Middle frontal gyrus (tissue), 1 donor: ENCODE results near the gene ZBTB20.

ENCODE experiments used
- DNase-seq: peaks from one replicate; pipeline ENCODE4 v3.0.0-alpha.2; 2015; ENCODE audit warnings: low spot score; ENCODE audit errors: extremely low spot score

Gene ZBTB20

DNA sequence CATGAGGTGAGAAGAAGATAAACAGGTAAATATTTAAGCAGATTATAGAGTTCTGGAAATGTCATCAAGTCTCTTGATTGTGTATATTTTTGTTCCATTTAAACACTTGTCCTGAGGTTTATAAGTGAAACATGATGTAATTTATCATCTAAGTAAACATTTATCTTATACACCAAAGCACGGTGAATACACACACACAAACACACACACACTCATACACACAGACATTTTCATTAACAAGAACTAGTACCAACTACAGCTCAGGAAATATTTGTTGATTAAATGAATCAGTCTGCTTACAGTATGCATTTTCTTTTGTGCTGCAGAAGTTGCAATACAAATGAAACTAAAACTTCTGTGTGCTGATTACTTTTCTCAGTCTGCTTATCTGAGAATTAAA is 357.3 kb downstream of the ZBTB20 start:
- no peak for DNase-seq

DNA sequence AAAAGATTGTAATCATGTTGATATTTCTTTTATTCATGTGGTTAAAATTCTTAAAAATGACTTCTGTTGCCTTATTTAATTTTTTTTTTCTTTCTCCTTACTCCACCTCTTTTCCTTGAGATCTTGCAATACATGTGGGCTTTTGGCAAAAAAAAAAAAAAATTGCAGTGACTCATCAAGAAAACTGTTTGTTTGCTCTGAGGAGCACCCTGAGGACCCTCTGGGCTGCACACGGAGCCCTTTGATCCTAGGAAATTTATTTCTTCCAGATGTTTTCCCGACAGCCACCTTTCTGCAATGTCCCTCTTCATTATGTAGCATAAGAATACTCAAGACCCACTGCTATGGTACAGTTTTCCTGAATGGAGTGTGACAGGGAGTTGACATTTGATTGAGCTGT is 371.7 kb downstream of the ZBTB20 start:
- DNase-seq = no peak

DNA sequence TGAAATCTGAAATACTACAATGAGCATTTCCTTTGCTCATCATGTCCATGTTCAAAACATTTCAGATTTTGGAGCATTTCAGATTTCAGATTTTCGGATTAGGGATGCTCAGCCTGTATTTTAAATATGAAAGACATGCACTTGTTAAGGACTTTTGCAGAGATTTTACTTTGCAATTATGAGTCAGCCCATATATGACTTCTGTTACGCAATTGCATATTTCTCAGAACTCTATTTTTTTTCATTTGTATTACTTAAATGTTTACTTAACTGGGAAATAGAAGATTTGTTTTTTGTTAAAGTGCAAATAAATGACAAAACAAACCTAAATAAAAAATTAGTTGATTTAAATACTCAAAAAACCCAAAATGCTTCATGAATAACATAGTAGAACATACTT is 376.2 kb downstream of the ZBTB20 start:
- DNase-seq = no peak

DNA sequence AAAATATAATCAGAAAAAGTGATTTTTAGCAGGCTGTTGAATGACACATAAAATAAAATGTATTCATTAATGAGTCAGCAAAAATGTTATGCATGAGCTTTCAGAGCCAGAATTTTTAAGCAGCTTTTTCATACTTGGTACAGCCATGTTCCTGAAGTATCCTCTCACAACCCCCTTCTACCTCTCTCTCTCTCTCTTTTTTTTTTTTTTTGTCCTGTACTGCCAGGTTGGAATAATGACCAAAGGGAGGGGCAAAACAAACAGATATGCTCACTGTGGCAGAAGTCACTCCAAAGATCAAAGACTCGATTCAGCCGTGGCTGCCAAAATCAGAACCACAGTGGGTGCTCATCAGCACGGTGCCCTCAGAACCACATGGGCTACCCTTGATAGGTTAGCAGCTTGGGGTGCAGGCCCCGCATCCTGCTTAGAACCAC is 383.0 kb downstream of the ZBTB20 start:
- DNase-seq = no peak

DNA sequence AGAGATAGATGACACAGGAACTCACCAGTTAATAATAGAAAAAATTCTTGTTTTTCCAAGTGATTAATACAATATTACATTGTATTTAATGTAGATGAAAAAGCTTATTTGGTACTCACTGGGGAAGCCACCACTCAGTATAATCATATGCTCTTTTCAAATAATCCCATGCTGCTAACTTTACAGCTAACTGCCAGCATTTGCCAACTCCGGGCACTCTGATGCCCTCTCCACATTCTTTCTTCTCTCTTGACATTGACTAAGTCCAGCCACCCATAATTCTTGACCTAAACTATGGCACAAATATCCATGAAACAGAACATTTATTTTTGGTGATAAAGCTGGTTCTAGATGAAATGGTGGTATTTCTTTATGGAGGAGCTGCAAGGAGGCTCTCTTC is 384.9 kb downstream of the ZBTB20 start:
- DNase-seq = no peak

DNA sequence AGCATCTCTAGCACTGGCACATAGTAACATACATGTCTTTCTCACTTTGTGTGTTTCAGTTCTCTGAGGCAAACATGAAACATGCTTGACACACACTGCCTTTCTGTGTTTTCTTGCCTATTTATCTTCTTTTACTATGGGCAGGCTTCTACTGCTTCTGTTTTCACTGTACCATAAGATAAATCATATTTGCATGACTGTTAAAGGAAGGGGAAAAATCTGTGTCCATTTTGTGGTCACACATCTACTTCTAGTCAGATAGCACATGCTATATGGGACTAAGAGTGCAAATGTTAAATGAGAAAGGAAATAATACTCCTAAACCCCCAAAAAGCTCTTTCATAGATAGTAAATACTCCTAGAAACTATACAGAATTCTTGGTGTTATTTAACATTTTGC is 386.4 kb downstream of the ZBTB20 start:
- DNase-seq = no peak

DNA sequence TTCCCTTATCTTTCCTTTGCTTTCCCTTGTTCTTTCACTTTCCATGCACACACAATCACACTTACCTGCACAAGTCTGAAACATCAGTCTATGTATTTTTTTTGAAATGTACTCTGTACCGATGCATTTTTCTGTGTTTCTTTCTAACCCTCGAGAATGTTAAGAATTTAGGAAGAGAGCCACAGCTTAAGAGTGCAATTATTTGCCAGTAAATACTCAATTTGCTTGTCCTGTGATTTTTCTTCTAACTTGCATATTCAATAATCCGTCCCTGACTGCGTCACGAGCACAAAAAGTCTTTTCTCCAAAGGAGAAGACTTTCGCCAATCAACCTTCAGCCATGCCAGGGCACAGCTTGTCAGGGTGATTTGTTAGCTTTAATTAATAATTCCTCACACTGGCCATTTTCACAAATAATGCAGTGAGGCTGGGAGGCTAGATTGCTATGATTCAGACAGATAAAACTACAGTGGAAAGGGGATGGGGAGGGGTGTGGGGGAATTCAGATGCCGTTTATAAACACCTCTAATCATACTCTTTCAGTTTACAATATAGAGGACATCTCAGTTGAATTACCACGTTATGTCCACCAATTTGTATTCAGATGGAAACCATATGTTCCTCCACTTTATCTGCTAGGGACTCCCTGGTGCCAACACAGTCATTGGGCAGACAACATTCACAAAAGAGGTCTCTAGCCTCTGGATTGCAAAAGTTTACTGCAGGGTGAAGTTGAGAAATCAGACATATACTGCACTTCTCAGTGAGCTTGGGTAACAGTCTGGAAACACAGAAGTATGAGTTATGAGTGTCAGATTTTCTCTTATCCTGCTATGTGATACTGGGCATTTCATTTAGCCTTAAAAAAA is 388.0 kb downstream of the ZBTB20 start:
- DNase-seq = no peak

DNA sequence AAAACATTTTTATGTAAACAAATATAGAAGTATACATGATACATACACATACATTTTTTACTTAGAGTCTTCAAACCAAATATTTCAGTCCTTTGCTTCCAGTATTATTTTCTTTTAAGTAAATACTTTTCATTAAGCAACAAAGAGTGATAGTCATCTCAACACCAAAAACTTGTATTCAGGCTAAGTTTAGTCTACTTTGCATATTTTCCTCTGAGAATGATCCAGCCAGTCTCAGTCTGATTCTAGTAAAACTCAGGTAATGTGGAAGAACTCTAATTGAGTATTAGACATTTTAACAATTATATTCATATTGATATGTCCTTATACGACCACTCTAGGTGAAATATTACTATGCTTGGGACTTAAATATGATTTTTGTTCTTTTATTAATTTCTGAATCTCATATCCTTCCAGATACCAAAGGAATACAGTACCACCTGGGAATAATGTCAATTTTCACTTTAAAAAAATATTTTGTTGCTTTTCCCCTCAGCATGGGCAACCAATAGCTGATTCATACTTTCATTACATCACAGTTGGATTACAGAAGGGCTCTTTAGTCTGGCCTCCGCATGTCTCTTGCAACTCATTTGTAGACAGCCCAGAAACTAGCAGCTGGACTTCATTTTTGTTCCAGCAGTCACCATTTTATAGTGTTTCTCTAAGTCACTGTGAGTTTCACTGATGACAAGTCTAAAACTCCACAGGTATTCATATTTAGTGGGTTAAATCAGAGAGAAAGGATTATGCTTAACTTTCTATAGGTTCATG is 390.4 kb downstream of the ZBTB20 start:
- DNase-seq = no peak

DNA sequence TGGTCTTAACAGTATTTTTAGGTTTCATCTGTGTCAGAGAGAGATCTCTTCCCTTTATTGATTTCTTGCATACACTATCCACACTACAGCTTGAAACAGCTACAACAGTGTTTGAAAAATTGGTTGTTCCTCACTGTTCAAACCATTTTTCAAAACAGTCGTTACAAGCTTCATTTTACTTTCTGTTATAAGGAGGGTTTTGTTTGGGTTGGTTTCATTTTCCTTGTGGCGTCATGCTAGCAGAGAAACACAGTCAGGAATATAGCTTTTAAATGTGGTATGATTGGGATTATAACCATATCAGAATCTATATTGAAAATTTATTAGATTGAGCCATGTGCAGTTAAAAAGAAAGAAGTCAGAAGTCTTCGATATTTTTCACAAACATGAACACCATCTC is 400.6 kb downstream of the ZBTB20 start:
- DNase-seq = no peak

DNA sequence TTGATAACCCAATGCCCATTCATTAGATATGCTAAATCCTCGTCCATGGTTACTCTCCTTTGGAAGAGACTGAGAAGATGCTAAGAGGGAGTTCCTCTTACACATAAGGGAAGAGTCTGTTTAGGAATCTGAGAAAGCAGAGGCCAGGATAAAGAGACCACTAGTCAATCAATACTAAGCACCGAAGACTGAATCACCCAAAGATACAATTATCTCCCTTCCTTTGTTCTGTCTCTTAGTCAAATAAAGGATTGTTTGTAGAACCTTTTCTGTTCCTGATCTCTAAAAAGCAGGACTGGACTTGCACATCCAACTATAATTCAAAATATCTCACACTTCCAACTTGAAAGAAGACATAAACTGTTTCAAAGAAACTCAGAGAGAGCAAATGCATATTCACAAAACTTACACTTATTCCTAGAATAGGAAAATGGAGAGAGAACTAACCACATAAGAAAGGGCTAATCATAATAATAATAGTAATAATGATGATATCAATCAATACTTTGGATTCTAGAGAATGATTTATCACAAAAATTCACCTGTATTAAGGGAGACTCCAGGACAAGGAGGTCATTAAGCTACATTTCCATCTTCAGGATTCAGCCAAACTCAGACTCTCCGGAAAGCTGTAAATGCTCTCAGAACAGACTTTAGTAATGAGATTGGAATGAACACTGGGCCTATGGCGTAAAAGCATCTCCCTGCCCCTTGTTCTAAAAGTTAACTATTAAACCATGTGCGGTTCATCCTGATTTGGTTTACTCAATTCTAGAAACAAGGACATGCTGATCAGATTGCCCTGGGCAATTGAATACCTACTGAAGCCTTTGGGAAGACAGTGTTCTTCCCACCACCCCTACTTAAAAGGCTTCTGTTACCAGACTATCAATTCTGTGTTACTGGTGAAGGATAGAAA is 401.5 kb downstream of the ZBTB20 start:
- DNase-seq = no peak

DNA sequence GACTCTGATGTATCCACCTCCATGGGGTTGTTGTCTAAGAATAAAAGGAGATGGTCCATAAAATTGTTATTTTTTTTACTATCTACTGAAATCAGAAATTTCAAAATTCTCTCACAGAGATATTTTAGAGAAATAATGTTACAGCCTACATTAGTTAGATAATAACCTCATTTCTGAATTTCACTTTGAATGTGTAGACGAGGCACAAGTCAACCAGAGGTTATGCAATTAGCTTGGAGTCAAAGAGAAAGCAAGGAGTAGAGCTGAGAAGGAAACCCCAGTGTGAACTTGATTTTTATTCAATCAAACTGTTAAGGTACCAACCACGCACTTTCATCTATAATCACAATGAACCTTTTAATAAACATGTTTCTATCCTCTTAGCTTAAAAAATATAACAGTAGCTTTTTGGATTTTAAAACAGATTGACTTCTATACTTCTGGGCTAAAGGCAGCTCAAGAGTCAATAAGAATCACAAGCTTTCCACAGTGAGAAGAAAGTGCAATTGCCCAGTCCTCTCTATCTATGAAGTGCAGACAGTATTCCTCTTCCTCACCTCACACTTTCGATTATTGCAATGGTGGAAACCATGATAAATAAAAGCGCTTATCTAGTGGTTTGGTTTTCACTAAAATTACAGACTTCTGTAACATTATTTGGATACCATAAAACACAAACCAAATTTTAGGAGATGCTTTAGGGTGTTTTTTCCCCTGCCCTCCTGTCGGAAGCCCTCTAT is 403.2 kb downstream of the ZBTB20 start:
- DNase-seq = no peak

DNA sequence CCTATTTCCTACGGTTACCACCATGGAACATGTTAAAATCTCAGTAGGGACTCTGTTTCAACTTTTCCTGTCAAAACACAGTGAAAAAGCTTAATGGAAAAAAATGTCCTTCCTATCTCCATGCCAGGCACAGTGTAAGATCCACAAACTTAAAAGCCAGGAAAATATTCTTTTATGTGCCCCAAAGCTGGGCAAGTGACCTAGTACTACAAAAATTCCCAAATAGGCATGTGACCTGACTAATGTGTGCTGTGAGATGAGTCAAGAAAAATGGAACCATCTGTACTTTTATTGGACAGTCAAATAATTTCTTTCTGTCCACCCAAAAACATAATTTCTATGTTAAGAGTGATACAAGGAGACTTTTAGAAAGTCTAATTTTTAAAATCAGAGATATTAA is 406.0 kb downstream of the ZBTB20 start:
- no peak for DNase-seq

DNA sequence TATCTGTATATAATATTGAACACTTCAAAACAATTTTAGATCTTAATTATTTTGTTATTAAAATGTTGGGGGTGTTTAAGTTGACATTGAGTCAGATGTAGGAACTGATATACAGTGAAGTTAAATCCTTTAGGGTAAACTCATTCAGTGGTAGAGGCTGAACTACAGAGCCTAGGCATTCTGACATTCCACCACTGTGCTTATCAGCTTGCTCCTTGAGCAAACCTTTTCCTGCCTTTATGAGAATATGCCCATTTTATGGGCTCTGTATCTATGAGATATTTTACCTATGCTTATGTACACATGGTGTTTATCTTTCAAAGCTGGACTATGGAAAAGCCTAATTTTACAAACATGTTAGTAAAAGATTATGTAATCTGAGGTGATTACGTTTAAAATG is 407.5 kb downstream of the ZBTB20 start:
- no peak for DNase-seq

DNA sequence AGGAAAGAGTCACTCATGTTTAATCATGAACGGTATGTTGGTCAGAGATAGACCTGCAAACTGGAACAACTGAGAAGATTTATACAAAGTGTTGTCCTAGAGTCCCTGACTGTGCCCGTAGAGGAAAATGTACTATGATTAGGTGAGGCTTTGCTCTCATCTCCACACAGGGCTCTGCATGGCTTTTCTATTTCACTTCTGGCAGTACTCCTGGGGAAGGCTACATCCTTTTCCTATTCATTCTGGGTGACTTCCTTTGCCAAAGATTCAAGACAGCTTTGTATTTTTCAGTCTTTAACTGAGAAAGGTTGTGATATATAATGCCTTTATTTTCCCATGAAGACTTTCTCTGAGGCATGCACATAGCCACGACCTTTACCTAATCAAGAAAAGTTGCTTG is 414.7 kb downstream of the ZBTB20 start:
- DNase-seq = no peak

DNA sequence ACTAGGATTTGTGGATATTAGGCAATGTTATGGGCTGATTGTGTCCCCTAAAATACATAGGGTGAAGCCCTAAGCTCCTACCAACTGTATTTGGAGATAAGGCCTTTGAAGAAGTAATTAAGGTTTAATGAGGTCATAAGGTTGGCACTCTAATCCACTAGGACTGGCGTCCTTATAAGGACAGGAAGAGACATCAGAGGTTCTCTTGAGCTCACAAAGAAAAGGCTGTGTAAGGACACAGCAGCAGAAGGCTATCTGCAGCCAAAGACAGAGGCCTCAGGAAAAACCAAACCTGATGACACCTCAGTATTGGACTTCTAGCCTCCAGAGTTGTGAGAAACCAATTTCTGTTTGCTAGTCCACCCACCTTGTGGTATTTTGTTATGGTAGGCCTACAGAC is 416.7 kb downstream of the ZBTB20 start:
- DNase-seq = no peak

DNA sequence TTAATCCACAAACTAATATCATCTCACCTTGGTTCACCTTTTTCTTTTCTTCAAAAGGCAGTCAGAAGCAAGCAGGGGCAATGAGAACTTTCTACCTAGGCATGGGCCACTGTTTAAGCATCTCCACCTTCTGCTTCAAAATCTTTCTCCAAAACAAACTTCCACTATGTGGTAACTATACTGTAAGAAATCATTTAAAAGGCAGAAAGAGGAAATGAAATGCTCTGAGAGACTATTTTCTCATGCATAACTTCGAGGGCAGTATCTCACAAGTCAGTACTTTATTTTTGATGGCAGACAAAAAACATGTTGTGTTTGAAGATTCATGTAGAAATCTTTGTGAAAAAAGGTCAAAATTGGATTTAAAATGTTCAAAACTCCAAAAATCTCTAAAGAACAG is 419.7 kb downstream of the ZBTB20 start:
- no peak for DNase-seq

DNA sequence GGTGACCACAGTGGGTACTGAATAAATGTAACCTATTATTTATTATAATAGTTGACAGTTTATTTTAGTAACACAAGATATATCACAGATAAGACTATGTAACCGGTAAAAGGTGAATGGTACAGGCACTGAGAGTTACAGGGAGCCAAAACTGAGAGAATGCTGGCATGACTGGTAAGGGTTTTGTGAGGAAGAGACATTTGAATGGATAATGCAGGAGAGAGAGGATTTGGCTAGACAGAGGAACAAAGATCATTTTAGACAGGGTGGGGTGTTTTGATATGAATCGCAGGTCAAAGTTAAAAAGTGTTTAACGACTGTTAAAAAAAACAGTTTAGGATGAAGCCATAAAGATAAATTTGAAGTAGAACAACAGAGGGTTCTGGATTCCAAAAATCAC is 421.1 kb downstream of the ZBTB20 start:
- DNase-seq = no peak

DNA sequence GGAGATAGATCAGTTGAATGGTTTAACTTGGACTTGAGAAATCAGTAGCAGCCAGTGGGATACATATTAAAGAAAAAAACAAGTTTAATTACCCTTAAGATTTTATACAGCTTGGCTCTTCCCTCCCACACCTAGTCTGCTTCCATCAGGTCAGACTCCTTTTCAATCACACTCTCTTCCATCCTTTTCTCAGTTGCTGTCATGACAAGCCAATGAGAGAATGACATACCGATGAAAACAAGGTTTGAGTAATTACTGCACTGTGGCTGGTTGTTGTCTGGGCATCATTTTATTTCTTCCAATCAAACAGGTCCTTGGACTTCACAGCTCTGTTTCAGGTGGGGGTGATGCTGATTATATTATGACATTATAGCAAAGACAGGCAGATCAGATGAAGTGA is 424.6 kb downstream of the ZBTB20 start:
- no peak for DNase-seq

DNA sequence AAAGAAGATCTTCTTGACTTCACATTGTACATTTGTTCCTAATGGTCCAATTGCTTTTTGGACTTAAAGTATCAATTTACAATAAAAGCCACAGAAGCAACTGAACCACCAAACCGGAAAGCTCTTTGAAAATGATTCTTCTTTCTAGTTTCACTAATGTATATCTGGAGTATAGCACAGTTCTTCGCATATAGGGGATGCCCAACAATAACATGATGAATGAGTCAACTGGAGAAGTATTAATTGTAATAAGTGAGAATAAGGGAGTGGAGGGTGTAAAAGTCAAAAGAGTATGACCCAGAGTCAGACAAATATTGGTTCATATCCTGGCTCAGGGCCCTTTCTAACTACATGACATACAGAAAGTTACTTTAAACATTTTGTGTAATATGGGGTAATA is 425.2 kb downstream of the ZBTB20 start:
- DNase-seq = no peak

DNA sequence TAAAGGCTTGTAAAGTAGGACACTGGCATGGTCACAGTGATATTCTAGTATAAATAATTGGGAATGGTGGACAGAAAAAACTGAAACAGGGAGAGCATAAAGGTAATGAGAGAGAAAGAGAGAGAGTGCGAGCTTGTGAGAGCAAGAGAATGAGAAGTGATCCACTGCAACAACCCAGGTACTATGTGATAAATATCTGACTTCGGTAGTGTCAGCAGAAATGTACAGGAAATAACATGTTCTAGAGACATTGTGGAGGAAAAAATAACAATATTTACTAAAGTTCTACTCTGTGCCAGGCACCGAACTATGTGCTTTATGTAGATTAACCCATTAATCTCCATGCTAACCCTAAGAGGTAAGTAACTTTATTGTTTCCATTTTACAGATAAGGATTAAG is 425.9 kb downstream of the ZBTB20 start:
- no peak for DNase-seq

DNA sequence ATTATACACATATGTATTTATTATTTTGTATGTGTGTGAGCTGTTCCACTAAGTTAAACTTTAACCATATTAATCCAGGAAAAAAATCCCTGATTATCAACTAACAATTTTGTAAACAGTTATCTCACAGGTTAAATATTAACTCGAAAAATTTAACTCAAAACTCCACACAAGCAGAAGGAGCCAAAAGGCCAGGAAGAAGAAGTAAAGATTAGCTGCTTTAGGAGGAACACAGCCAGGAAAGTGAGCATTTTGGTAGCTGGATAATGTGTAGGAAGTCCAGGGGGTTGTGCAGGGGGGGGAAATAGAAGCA is 428.2 kb downstream of the ZBTB20 start:
- no peak for DNase-seq
